ENCODE measurements around the gene MBD5. TPM values are rescaled to one million over a fixed set of nuclear protein-coding genes. Genes with fewer than 3 reads are reported as not detected.

Gene MBD5
- total and polyA plus RNA-seq, 4 donors, result 2.0 to 15.9 (median 9.5) TPM

- no peaks in the 10 kb centered on the region for H3K36me3 ChIP-seq (ENCODE audit: control insufficient read depth in 4 of 4, insufficient read depth in 3 of 4, low read depth in 1 of 4, low read length in 3 of 4)
- TF ChIP-seq ATF3 (IDR thresholded peaks at IDR 0.05), result no peak
- TF ChIP-seq NR2F2 (IDR thresholded peaks at IDR 0.05), result no peak
- no peak for TF ChIP-seq RXRA (IDR thresholded peaks at IDR 0.05)
- TF ChIP-seq CTCF (IDR thresholded peaks at IDR 0.05; ENCODE audit: low read depth, low read length, missing input control), result no peak
- no peak for TF ChIP-seq REST (IDR thresholded peaks at IDR 0.05)
- TF ChIP-seq MAX (IDR thresholded peaks at IDR 0.05), result no peak
- TF ChIP-seq TAF1 (conservative IDR thresholded peaks at IDR 0.05), result no peak
- no peaks in the 10 kb centered on the region for H3K4me1 ChIP-seq (ENCODE audit: control insufficient read depth in 4 of 4, insufficient read depth in 4 of 4, low read length in 3 of 4)
- no peak overlapping the region for H3K9ac ChIP-seq (ENCODE audit: low read depth in 1 of 2, low read length in 2 of 2)
- H3K4me3 ChIP-seq (ENCODE audit: low read depth in 1 of 3, low read length in 3 of 3), result no peak overlapping the region
- no peaks in the 10 kb centered on the region for H3K27me3 ChIP-seq (ENCODE audit: control insufficient read depth in 4 of 4, insufficient read depth in 4 of 4, low read length in 3 of 4)
- no peak for DNase-seq (ENCODE audit: low spot score)
- no peak overlapping the region for H3K27ac ChIP-seq (ENCODE audit: low read depth in 1 of 2, low read length in 2 of 2)
- no peaks in the 10 kb centered on the region for H3K9me3 ChIP-seq (ENCODE audit: control insufficient read depth in 4 of 4, low read length in 3 of 4)
Measured at GRCh38 chr2:148486655-148487054, 465.8 kb downstream of the MBD5 start.

GRCh38 chr2:148487439-148487838 lies 466.5 kb downstream of the MBD5 start:
- TF ChIP-seq RXRA (IDR thresholded peaks at IDR 0.05) (no peak), CTCF (IDR thresholded peaks at IDR 0.05; ENCODE audit: low read depth, low read length, missing input control) (no peak), TAF1 (conservative IDR thresholded peaks at IDR 0.05) (no peak), MAX (IDR thresholded peaks at IDR 0.05) (no peak), YY1 (IDR thresholded peaks at IDR 0.05) (no peak)
- Histone ChIP-seq H3K27me3 (ENCODE audit: control insufficient read depth in 4 of 4, insufficient read depth in 4 of 4, low read length in 3 of 4) (no peaks in the 10 kb centered on the region), H3K27ac (ENCODE audit: low read depth in 1 of 2, low read length in 2 of 2) (no peak overlapping the region), H3K9me3 (ENCODE audit: control insufficient read depth in 4 of 4, low read length in 3 of 4) (no peaks in the 10 kb centered on the region), H3K9ac (ENCODE audit: low read depth in 1 of 2, low read length in 2 of 2) (no peak overlapping the region), H3K4me3 (ENCODE audit: low read depth in 1 of 3, low read length in 3 of 3) (no peak overlapping the region), H3K36me3 (ENCODE audit: control insufficient read depth in 4 of 4, insufficient read depth in 3 of 4, low read depth in 1 of 4, low read length in 3 of 4) (no peaks in the 10 kb centered on the region), H3K4me1 (ENCODE audit: control insufficient read depth in 4 of 4, insufficient read depth in 4 of 4, low read length in 3 of 4) (no peaks in the 10 kb centered on the region)
- no peak for DNase-seq (ENCODE audit: low spot score)
- whole genome bisulfite sequencing, result 91% methylated on average over 3 of the region's 3 CpGs

Data from liver (tissue), 9 donors.